HG02571 (cell line): ENCODE measurements around the gene PYDC1.
"Not testable (repeated sequence)": the region's sequence is repeated elsewhere in the genome, so short reads cannot be mapped to it uniquely, and the experiment has no call there.

Experiments used
- ATAC-seq: cut with Tn5 transposase; IDR thresholded peaks from one replicate; pipeline ENCODE4 v1.9.1; 2021; ENCODE audit warnings: mild to moderate bottlenecking, moderate library complexity; ENCODE audit not compliant: unreplicated experiment

Gene PYDC1

GRCh38 chr16:31223044-31223443 is 6.1 kb upstream of the PYDC1 start:
- no peak for ATAC-seq

GRCh38 chr16:31221357-31222160 is 4.6 kb upstream of the PYDC1 start:
- no peak for ATAC-seq

- ATAC-seq: no peak
Observed at GRCh38 chr16:31219154-31219741, 2.3 kb upstream of the PYDC1 start.

- ATAC-seq: no peak
Observed at GRCh38 chr16:31217136-31217530, 198 bp upstream of the PYDC1 start.

DNA sequence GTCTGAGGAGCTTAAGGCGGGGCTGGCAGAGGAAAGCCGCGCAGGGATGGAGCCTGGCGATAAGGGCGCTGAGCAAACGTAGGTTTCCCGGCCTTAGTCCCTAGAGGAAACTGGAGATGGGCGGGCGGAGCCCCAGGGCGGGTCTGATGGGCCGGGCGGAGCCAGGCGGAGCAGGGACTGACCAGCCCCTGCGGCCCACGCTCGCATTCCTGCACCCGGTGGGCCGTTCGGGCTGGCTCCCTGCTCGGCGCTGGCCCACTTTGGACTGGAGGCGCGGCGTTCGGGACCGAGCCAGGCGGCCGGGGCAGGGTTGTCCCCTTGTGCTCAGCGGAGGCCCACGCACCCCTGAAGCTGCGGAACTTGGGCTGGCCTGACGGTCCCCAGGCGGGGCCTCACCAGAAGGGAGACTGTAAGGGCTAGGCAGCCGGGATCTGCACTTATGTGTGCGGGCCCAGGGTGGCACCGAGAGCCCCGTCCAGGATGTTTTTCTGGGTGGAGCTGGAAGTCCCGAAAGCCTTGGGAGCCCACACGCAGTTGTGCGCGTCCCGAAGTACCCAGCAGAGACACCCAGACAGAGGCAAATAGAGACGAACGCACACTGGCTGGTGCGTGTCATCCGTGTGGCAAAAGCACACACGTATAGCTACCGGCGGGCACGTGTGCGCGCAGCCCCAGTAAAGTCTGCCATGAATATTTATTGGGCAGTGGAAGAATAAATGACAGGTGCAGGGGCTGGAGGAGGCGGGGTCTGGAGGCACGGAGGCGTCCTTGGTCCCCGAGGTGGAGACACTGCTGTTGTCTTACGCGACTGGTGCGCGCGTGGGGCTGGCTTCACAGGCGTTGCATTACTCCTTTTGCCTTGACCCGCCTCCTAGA is 1.4 kb downstream of the PYDC1 start:
- no peak for ATAC-seq

DNA sequence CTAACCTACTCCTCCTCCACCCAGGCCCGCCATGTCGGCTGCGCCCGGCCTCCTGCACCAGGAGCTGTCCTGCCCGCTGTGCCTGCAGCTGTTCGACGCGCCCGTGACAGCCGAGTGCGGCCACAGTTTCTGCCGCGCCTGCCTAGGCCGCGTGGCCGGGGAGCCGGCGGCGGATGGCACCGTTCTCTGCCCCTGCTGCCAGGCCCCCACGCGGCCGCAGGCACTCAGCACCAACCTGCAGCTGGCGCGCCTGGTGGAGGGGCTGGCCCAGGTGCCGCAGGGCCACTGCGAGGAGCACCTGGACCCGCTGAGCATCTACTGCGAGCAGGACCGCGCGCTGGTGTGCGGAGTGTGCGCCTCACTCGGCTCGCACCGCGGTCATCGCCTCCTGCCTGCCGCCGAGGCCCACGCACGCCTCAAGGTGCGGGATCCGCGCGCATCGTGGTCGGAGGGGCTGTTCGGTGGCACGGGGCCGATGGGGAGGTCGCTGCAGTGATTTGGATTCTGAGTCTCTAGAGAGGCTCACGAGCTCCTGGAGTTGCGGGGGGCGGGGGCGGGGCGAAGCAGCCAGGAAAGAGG is 2.1 kb downstream of the PYDC1 start:
- no peak for ATAC-seq

- ATAC-seq: no peak
Observed at GRCh38 chr16:31213877-31214707, 2.8 kb downstream of the PYDC1 start, which contains the start of gene TRIM72. TRIM72 (plus strand) TSS chr16:31214119; CDS start chr16:31214739, 620 bp downstream.

GRCh38 chr16:31213342-31213741 is 3.6 kb downstream of the PYDC1 start:
- no peak for ATAC-seq

GRCh38 chr16:31206776-31207175 is 10.2 kb downstream of the PYDC1 start:
- ATAC-seq: no peak

- ATAC-seq: no peak
Observed at GRCh38 chr16:31204871-31205666, 11.9 kb downstream of the PYDC1 start.

GRCh38 chr16:31202414-31203375 is 14.2 kb downstream of the PYDC1 start, which contains the start of gene PYCARD:
PYCARD (minus strand) TSS chr16:31202760; CDS start chr16:31202690, 70 bp downstream.
- ATAC-seq: peak; percentile 36

DNA sequence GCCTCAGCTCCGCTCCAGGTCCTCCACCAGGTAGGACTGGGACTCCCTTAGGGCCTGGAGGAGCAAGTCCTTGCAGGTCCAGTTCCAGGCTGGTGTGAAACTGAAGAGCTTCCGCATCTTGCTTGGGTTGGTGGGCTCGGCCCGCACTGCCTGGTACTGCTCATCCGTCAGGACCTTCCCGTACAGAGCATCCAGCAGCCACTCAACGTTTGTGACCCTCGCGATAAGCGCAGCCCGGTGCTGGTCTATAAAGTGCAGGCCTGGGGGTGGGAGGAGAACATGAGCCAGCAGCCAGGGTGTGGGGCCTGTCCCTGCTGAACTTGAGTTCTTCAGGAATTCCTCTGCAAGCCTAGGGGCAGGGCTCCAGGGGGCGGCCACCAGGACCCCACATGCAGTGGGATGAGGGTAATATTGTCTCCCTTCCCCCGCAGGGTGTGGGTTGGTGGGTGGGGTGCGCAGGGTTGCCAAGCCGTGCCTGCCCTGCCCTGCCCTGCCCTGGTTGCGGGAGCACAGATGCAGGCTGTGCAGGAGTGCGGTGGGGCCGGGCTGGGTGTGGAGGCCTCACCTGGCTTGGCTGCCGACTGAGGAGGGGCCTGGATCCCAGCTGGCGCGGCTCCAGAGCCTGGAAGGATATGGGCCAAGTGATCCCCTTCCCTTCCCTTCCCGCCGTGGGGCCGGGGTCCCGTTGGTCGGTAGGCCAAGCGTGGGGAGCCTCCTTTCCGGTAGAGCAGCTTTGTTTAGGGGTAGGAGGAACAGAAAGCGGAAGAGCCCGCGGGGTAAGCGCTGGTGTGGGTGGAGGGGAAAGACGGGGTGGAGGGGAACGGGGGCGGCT is 15.1 kb downstream of the PYDC1 start:
- ATAC-seq: peak; percentile 47

- ATAC-seq: no peak
Observed at GRCh38 chr16:31200821-31201568, 15.9 kb downstream of the PYDC1 start.

DNA sequence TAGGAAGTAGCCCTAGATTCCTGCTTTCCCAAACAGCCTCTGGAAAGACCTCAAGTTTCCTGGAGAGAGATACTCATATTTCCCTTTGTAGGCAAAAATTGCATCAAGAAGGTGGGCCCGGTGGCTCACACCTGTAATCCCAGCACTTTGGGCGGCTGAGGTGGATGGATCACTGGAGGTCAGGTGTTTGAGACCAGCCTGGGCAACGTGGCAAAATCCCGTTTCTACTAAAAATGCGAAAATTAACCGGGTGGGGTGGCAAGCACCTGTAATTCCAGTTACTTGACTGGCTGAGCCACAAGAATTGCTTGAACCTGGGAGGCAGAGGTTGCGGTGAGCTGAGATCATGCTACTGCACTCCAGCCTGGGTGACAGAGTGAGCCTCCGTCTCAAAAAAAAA is 16.8 kb downstream of the PYDC1 start:
- ATAC-seq: not testable (repeated sequence)

DNA sequence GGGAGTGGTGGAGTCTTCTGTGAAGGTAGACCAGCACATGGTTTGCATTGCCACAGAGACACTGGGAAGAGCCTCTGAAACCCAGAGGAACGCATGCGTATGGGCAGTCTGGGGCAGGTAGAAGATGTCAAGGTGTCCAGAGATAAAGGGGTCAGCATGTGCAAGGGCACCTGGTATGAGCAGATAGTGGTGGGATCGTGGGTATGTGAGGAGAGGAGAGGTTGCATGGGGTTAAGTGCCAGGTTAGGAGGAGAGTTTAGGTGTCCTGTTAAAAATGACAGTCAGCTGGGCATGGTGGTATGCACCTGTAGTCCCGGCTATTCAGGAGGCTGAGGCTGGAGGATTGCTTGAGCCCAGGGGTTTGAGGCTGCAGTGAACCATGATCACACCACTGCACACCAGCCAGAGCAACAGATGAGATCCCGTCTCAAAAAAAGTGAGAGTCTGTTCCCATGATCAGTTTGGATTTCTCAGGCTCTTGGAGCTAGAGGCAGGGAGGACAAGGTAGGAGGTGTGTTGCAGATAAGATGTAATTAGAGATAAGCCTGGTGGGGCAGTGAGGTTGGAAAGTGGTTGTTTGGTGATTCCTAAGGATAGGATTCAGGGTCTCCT is 17.4 kb downstream of the PYDC1 start:
- ATAC-seq: no peak

- no peak for ATAC-seq
Observed at GRCh38 chr16:31198207-31198882, 18.6 kb downstream of the PYDC1 start.
